DOHH2 (cell line): ENCODE data around the gene IHH.

ENCODE experiments used
- EZH2phosphoT487 ChIP-seq: fragments of 200-600 bp; sonication (generic); IDR thresholded peaks from 2 replicates; pipeline ENCODE4 v1.6.1; 2017; ENCODE audit warnings: borderline replicate concordance, mild to moderate bottlenecking, antibody characterized with exemption, low read length, moderate library complexity, mixed read lengths
- TF ChIP-seq, protein P1 (sequence below): fragments of 200-600 bp; sonication (generic); IDR thresholded peaks from one replicate; pipeline ENCODE4 v1.5.1; 2014; ENCODE audit warnings: antibody characterized with exemption, mild to moderate bottlenecking, low read depth, low read length; ENCODE audit not compliant: poor library complexity, severe bottlenecking

DNA sequence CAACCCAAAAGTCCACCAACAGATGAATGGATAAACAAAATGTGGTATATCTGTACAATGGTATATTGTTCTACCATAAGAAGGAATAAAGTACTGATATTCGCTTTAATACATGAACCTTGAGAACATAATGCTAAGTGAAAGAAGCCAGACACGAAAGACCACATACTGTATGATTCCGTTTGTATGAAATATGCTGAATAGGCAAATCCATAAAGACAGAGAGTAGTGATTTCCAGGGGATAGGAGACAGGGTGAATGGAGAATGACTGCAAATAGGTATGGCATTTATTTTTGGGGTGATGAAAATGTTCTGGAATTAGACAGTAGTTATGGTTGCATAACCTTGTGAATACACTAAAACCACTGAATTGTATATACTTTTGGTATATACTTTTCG, 28.6 kb upstream of the IHH start:
- TF ChIP-seq, protein P1, sequence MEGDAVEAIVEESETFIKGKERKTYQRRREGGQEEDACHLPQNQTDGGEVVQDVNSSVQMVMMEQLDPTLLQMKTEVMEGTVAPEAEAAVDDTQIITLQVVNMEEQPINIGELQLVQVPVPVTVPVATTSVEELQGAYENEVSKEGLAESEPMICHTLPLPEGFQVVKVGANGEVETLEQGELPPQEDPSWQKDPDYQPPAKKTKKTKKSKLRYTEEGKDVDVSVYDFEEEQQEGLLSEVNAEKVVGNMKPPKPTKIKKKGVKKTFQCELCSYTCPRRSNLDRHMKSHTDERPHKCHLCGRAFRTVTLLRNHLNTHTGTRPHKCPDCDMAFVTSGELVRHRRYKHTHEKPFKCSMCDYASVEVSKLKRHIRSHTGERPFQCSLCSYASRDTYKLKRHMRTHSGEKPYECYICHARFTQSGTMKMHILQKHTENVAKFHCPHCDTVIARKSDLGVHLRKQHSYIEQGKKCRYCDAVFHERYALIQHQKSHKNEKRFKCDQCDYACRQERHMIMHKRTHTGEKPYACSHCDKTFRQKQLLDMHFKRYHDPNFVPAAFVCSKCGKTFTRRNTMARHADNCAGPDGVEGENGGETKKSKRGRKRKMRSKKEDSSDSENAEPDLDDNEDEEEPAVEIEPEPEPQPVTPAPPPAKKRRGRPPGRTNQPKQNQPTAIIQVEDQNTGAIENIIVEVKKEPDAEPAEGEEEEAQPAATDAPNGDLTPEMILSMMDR = no peak
- no peak for TF ChIP-seq EZH2phosphoT487
